Cortex of kidney (tissue), 1 donor: ENCODE results near the gene CRYBG2.
"Not testable (repeated sequence)": the region's sequence is repeated elsewhere in the genome, so short reads cannot be mapped to it uniquely, and the experiment has no call there.

Experiments used
- DNase-seq: peaks from one replicate; lab custom pipeline; 2025; lab: John Stamatoyannopoulos, UW

Gene CRYBG2

GRCh38 chr1:26321315-26322041 lies 32.5 kb downstream of the CRYBG2 start:
- DNase-seq = no peak

GRCh38 chr1:26320896-26321295 lies 33.0 kb downstream of the CRYBG2 start:
- DNase-seq = no peak

GRCh38 chr1:26318338-26319064 lies 35.4 kb downstream of the CRYBG2 start:
- no peak for DNase-seq

- DNase-seq = no peak
Observed at GRCh38 chr1:26317612-26318337, 36.2 kb downstream of the CRYBG2 start, which contains the start of gene CD52. Gene CD52, plus strand, starts transcription at chr1:26317958. Its CDS starts 60 bp downstream, at chr1:26318018.

- DNase-seq = no peak
Observed at GRCh38 chr1:26317146-26317545, 36.8 kb downstream of the CRYBG2 start.

- no peak for DNase-seq
Observed at GRCh38 chr1:26315874-26316850, 37.8 kb downstream of the CRYBG2 start.

- DNase-seq = no peak
Observed at GRCh38 chr1:26314501-26314900, 39.4 kb downstream of the CRYBG2 start.

GRCh38 chr1:26307966-26308899 lies 45.7 kb downstream of the CRYBG2 start:
- DNase-seq = not testable (repeated sequence)

GRCh38 chr1:26307363-26307781 lies 46.6 kb downstream of the CRYBG2 start:
- DNase-seq = no peak

- no peak for DNase-seq
Observed at GRCh38 chr1:26306290-26307229, 47.4 kb downstream of the CRYBG2 start, which contains the start of gene UBXN11. Gene UBXN11, minus strand, starts transcription at chr1:26306636. Its CDS starts 3,753 bp downstream, at chr1:26302883.

GRCh38 chr1:26305667-26306289 lies 48.2 kb downstream of the CRYBG2 start:
- DNase-seq = no peak

GRCh38 chr1:26302733-26303405 lies 51.1 kb downstream of the CRYBG2 start:
- DNase-seq = no peak

- no peak for DNase-seq
Observed at GRCh38 chr1:26300578-26301275, 53.2 kb downstream of the CRYBG2 start.

- DNase-seq = no peak
Observed at GRCh38 chr1:26297791-26298124, 56.2 kb downstream of the CRYBG2 start.

- no peak for DNase-seq
Observed at GRCh38 chr1:26297057-26297790, 56.7 kb downstream of the CRYBG2 start.

- DNase-seq = no peak
Observed at GRCh38 chr1:26296340-26297056, 57.4 kb downstream of the CRYBG2 start.
